NCI-H2029 treated with DMSO at 0.1 percent for 48 hours (cell line): Measurements from ENCODE around the gene LRFN3.
"Not testable (repeated sequence)": the region's sequence is repeated elsewhere in the genome, so short reads cannot be mapped to it uniquely, and the experiment has no call there.

Experiments used
- DNase-seq: peaks from one replicate; lab custom pipeline; 2025; lab: John Stamatoyannopoulos, UW

Gene LRFN3

GRCh38 chr19:35939307-35940077, 3.3 kb downstream of the LRFN3 start:
- DNase-seq, result no peak

- no peak for DNase-seq
Measured at GRCh38 chr19:35940078-35940775, 4.1 kb downstream of the LRFN3 start.

- DNase-seq, result no peak
Measured at GRCh38 chr19:35940839-35941238, 4.7 kb downstream of the LRFN3 start.

- no peak for DNase-seq
Measured at GRCh38 chr19:35942235-35942634, 6.1 kb downstream of the LRFN3 start.

- no peak for DNase-seq
Measured at GRCh38 chr19:35943321-35944301, 7.4 kb downstream of the LRFN3 start.

- DNase-seq, result no peak
Measured at GRCh38 chr19:35944556-35944955, 8.4 kb downstream of the LRFN3 start.

- no peak for DNase-seq
Measured at GRCh38 chr19:35945121-35945790, 9.1 kb downstream of the LRFN3 start.

GRCh38 chr19:35946203-35946602, 10.0 kb downstream of the LRFN3 start:
- DNase-seq, result no peak

GRCh38 chr19:35949131-35949530, 13.0 kb downstream of the LRFN3 start:
- DNase-seq, result no peak

GRCh38 chr19:35955881-35956634, 19.9 kb downstream of the LRFN3 start:
- no peak for DNase-seq

GRCh38 chr19:35957411-35957810, 21.2 kb downstream of the LRFN3 start:
- not testable (repeated sequence) for DNase-seq

GRCh38 chr19:35958660-35959039, 22.5 kb downstream of the LRFN3 start:
- DNase-seq, result no peak

- DNase-seq, result no peak
Measured at GRCh38 chr19:35959040-35959967, 23.1 kb downstream of the LRFN3 start.

- no peak for DNase-seq
Measured at GRCh38 chr19:35959968-35960320, 23.8 kb downstream of the LRFN3 start.

GRCh38 chr19:35960432-35960972, 24.3 kb downstream of the LRFN3 start:
- no peak for DNase-seq

- DNase-seq, result no peak
Measured at GRCh38 chr19:35963514-35963913, 27.3 kb downstream of the LRFN3 start.

GRCh38 chr19:35966771-35967170, 30.6 kb downstream of the LRFN3 start:
- DNase-seq, result no peak

GRCh38 chr19:35973487-35973886, 37.3 kb downstream of the LRFN3 start:
- DNase-seq, result no peak

GRCh38 chr19:35975608-35976214, 39.5 kb downstream of the LRFN3 start:
- DNase-seq, result no peak
